ENCODE measurements around the gene RCAN1.
A peak's percentile ranks its signal among the peaks of the same experiment; 100 is the strongest.
"Not testable (repeated sequence)": the region's sequence is repeated elsewhere in the genome, so short reads cannot be mapped to it uniquely, and the experiment has no call there.

Gene RCAN1

DNA sequence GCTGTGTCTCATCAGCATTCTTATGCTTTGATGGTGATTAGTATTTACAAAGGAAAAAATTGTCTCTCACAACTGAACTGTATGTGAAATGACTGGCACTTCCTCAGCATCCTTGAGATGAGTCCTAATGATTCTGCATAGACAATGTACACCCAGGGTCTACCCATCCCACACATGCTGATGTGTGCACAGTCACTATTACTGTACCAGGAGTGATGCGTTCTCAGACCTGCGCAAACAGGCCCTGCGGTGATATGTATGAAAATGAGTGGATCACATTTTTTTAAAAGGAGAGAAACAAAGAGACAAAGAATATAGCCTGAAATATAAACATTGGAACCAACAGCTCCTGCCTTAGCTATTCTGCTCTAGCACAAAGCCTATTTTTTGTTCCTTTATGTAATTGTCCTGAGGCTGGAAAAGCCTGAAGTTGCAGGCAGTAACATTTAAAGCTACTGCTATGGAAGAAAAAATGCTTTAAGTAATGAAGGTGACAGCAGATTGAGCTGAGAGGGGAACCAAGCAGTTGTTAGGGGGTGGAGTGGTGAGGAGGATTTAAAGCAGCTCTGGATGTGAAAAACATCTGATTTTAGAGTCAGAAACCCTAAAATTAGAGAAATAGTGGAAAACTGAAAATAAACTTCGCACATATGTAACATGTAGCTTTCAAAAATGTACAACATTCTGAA is 5.5 kb downstream of the RCAN1 start:
- H3K9me3 ChIP-seq (ENCODE audit: control insufficient read depth, insufficient read depth, low read length): no peaks in the 10 kb centered on the region
- no peak overlapping the region for H3K27ac ChIP-seq (ENCODE audit: low read depth, low read length)
- peaks cover 23% of the 10 kb centered on the region for H3K27me3 ChIP-seq (ENCODE audit: control insufficient read depth, insufficient read depth, low read length)

DNA sequence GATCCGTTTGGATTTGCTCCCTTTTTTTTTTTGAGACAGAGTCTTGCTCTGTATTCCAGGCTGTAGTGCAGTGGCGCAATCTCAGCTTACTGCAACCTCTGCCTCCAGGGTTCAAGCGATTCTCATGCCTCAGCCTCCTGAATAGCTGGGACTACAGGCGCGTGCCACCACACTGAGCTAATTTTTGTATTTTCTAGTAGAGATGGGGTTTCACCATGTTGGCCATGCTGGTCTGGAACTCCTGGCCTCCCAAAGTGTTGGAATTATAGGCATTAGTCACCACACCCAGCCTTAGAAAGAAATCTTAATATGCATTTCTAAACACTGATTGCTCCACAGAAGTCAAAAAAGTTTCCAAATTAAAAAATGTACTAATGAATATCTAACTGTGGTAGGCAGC is 7.5 kb downstream of the RCAN1 start:
- not testable (repeated sequence) for H3K27me3 ChIP-seq (ENCODE audit: control insufficient read depth, insufficient read depth, low read length); H3K4me3 ChIP-seq (ENCODE audit: low read depth, low read length); H3K36me3 ChIP-seq (ENCODE audit: control insufficient read depth, insufficient read depth, low read length); H3K9me3 ChIP-seq (ENCODE audit: control insufficient read depth, insufficient read depth, low read length); H3K4me1 ChIP-seq (ENCODE audit: control insufficient read depth, insufficient read depth, low read length); H3K27ac ChIP-seq (ENCODE audit: low read depth, low read length); H3K9ac ChIP-seq (ENCODE audit: low read depth, low read length)

More for the DNA sequence above, 5.5 kb downstream of the RCAN1 start:
- no peaks in the 10 kb centered on the region for H3K4me1 ChIP-seq (ENCODE audit: control insufficient read depth, insufficient read depth, low read length)
- no peak overlapping the region for H3K4me3 ChIP-seq (ENCODE audit: low read depth, low read length)
- no peaks in the 10 kb centered on the region for H3K36me3 ChIP-seq (ENCODE audit: control insufficient read depth, insufficient read depth, low read length)
- no peak overlapping the region for H3K9ac ChIP-seq (ENCODE audit: low read depth, low read length)

DNA sequence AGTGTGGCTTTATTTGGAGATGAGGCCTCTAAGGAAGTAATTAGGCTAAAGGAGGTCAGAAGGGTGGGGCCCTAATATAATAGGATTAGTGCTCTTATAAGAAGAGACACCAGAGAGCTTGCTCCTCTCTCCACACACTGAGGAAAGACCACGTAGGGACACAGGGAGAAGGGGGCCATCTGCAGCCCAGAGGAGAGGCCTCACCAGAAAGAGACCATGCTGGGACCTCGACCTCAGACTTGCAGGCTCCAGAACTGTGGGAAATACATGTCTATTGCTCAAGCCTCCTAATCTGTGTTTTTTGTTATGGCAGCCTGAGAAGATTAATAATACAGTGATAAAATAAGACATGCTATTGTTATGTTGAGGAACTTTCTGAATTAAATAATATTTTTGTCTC is 8.3 kb downstream of the RCAN1 start:
- Histone ChIP-seq H3K4me3 (ENCODE audit: low read depth, low read length) (no peak overlapping the region), H3K27ac (ENCODE audit: low read depth, low read length) (no peak overlapping the region), H3K4me1 (ENCODE audit: control insufficient read depth, insufficient read depth, low read length) (0 out of 2 replicates have a peak, but pooled peaks cover 4% of the 10 kb centered on the region), H3K27me3 (ENCODE audit: control insufficient read depth, insufficient read depth, low read length) (no peaks in the 10 kb centered on the region), H3K36me3 (ENCODE audit: control insufficient read depth, insufficient read depth, low read length) (no peaks in the 10 kb centered on the region), H3K9me3 (ENCODE audit: control insufficient read depth, insufficient read depth, low read length) (no peaks in the 10 kb centered on the region), H3K9ac (ENCODE audit: low read depth, low read length) (no peak overlapping the region)

DNA sequence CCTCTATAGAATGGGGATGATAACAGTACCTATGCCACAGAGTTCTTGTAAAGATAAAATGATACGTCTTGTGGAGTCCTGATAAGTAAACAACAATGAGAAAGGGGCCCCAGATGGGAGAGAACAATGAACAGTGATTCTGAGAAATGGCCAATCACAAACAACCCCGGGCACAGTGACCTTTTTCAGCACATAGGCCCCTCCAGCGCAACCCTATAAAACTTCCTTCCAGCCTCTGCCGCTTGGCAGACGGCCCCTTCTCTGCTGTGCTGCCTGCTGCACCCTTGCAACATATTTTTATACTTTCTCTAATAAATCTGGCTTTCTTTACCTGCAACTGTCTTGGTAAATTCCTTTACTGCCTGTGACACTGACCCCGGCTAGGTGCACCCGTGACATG is 8.9 kb downstream of the RCAN1 start:
- H3K9me3 ChIP-seq (ENCODE audit: control insufficient read depth, insufficient read depth, low read length): no peaks in the 10 kb centered on the region
- no peak overlapping the region for H3K9ac ChIP-seq (ENCODE audit: low read depth, low read length)
- no peak overlapping the region for H3K27ac ChIP-seq (ENCODE audit: low read depth, low read length)
- H3K4me1 ChIP-seq (ENCODE audit: control insufficient read depth, insufficient read depth, low read length): 0 out of 2 replicates have a peak, but pooled peaks cover 4% of the 10 kb centered on the region
- H3K27me3 ChIP-seq (ENCODE audit: control insufficient read depth, insufficient read depth, low read length): no peaks in the 10 kb centered on the region
- H3K36me3 ChIP-seq (ENCODE audit: control insufficient read depth, insufficient read depth, low read length): no peaks in the 10 kb centered on the region
- no peak overlapping the region for H3K4me3 ChIP-seq (ENCODE audit: low read depth, low read length)

DNA sequence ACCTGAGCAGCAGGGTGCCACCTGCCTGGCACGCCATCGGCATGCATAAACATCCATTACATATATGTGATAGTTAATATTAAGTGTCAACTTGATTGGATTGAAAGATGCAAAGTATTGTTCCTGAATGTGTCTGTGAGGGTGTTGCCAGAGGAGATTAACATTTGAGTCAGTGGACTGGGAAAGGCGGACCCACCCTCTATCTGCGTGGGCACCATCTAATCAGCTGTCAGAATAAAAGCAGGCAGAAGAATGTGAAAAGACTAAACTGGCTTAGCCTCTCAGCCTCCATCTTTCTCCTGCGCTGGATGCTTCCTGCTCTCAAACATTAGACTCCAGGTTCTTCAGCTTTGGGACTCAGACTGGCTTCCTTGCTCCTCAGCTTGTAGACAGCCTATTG is 10.0 kb downstream of the RCAN1 start:
- H3K36me3 ChIP-seq (ENCODE audit: control insufficient read depth, insufficient read depth, low read length): not testable (repeated sequence)

DNA sequence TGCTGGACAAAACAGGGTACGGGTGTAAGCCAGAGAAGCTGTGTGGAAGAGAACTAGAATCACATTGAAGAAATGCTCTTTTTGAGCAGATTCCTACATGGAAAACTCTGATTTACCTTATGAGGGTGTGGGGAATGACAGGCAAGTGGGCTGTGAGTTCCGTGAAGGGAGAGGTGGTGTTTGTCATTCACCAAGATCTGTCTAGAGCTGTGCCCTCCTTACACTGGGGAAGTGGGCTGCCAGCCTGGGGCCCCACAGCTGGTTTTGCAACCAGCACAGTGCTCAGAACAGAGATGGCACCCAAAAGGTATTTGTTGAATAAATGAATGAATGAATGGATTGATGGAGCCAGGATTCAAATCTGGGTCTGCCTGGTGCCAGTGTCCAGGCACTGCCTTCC is 10.4 kb downstream of the RCAN1 start:
- Histone ChIP-seq H3K4me1 (ENCODE audit: control insufficient read depth, insufficient read depth, low read length) (peaks cover 16% of the 10 kb centered on the region), H3K27ac (ENCODE audit: low read depth, low read length) (no peak overlapping the region), H3K4me3 (ENCODE audit: low read depth, low read length) (no peak overlapping the region), H3K9ac (ENCODE audit: low read depth, low read length) (no peak overlapping the region), H3K36me3 (ENCODE audit: control insufficient read depth, insufficient read depth, low read length) (no peaks in the 10 kb centered on the region), H3K27me3 (ENCODE audit: control insufficient read depth, insufficient read depth, low read length) (no peaks in the 10 kb centered on the region), H3K9me3 (ENCODE audit: control insufficient read depth, insufficient read depth, low read length) (no peaks in the 10 kb centered on the region)

More for the DNA sequence above, 10.0 kb downstream of the RCAN1 start:
- H3K4me1 ChIP-seq (ENCODE audit: control insufficient read depth, insufficient read depth, low read length): peaks cover 12% of the 10 kb centered on the region
- H3K9ac ChIP-seq (ENCODE audit: low read depth, low read length); H3K27ac ChIP-seq (ENCODE audit: low read depth, low read length); H3K4me3 ChIP-seq (ENCODE audit: low read depth, low read length); H3K9me3 ChIP-seq (ENCODE audit: control insufficient read depth, insufficient read depth, low read length); H3K27me3 ChIP-seq (ENCODE audit: control insufficient read depth, insufficient read depth, low read length): not testable (repeated sequence)

DNA sequence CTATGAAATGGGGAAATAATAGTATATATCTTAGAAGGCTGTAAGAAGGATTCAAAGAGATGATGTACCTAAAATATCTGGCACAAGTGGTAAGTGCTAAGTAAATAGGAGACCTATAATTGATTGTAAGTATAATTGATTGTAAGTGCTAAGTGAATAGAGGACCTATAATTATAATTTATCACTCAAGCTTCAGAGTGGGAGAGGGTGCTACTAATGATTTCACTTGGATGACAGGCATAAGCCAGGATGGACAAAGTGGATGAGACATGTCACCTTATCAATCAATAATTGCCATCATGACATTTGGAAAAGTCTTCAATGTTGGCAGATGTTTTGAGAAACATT is 11.2 kb downstream of the RCAN1 start:
- H3K9ac ChIP-seq (ENCODE audit: low read depth, low read length): no peak overlapping the region

DNA sequence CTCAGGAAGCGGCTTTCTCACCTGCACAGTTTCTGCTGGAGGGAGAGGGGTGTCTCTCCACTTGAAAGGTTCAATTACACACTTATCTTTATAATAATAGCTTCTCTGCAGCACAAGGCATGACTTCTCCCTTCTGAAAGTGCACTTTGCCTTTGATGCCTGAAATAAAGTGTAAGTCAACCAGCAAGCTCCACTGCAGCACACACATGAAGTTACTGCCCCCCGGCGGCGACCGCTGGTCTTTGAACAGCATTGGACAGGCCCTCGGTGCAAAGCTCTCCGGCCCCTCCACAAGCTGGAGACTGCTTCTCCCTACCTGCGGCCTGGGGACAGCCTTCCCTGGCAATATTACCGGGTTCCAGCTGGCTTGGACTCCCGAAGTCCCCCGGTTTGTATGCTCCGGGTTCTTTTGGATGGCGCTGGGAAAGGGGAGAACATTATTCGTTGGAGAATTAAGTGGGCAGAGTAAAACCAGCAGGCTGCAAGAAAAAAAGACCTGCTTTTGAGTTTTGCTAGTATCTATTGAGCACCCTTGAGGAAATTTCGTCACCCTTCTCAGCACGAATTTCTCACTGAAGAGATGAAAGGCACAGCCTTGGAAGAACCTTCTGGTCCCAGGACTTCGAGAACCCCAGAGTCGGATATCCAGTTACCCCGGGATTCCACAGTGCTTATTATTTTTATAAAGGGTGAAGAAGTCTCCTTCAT is 11.8 kb downstream of the RCAN1 start:
- no peaks in the 10 kb centered on the region for H3K36me3 ChIP-seq (ENCODE audit: control insufficient read depth, insufficient read depth, low read length)
- H3K9me3 ChIP-seq (ENCODE audit: control insufficient read depth, insufficient read depth, low read length): no peaks in the 10 kb centered on the region
- no peak overlapping the region for H3K9ac ChIP-seq (ENCODE audit: low read depth, low read length)
- H3K4me1 ChIP-seq (ENCODE audit: control insufficient read depth, insufficient read depth, low read length): peaks cover 17% of the 10 kb centered on the region
- H3K27ac ChIP-seq (ENCODE audit: low read depth, low read length): no peak overlapping the region
- H3K27me3 ChIP-seq (ENCODE audit: control insufficient read depth, insufficient read depth, low read length): no peaks in the 10 kb centered on the region
- no peak overlapping the region for H3K4me3 ChIP-seq (ENCODE audit: low read depth, low read length)

More for the DNA sequence above, 11.2 kb downstream of the RCAN1 start:
- Histone ChIP-seq H3K27ac (ENCODE audit: low read depth, low read length) (no peak overlapping the region), H3K4me3 (ENCODE audit: low read depth, low read length) (no peak overlapping the region), H3K36me3 (ENCODE audit: control insufficient read depth, insufficient read depth, low read length) (no peaks in the 10 kb centered on the region), H3K9me3 (ENCODE audit: control insufficient read depth, insufficient read depth, low read length) (no peaks in the 10 kb centered on the region), H3K4me1 (ENCODE audit: control insufficient read depth, insufficient read depth, low read length) (peaks cover 17% of the 10 kb centered on the region), H3K27me3 (ENCODE audit: control insufficient read depth, insufficient read depth, low read length) (no peaks in the 10 kb centered on the region)

DNA sequence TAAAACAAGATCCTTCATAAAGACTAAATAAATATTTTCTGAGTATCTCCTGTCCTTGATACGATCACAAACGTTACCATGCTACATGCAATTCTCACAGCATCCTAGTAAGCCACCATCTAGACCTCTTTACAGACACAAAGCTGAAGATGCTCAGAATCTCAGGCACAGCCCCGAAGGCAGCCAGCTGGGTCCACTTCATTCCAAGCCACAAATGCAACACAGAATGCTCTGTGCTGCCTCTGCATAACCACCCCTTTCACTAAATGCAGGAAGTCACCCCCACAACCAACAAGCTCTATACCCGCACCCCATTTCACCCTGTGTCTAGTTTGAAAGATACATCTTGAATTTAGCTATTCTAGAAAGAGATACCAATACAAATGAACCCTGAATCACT is 12.9 kb downstream of the RCAN1 start:
- no peaks in the 10 kb centered on the region for H3K9me3 ChIP-seq (ENCODE audit: control insufficient read depth, insufficient read depth, low read length)
- no peak overlapping the region for H3K27ac ChIP-seq (ENCODE audit: low read depth, low read length)
- no peak overlapping the region for H3K4me3 ChIP-seq (ENCODE audit: low read depth, low read length)
- no peaks in the 10 kb centered on the region for H3K27me3 ChIP-seq (ENCODE audit: control insufficient read depth, insufficient read depth, low read length)
- H3K36me3 ChIP-seq (ENCODE audit: control insufficient read depth, insufficient read depth, low read length): no peaks in the 10 kb centered on the region
- H3K4me1 ChIP-seq (ENCODE audit: control insufficient read depth, insufficient read depth, low read length): peaks cover 17% of the 10 kb centered on the region
- H3K9ac ChIP-seq (ENCODE audit: low read depth, low read length): no peak overlapping the region

DNA sequence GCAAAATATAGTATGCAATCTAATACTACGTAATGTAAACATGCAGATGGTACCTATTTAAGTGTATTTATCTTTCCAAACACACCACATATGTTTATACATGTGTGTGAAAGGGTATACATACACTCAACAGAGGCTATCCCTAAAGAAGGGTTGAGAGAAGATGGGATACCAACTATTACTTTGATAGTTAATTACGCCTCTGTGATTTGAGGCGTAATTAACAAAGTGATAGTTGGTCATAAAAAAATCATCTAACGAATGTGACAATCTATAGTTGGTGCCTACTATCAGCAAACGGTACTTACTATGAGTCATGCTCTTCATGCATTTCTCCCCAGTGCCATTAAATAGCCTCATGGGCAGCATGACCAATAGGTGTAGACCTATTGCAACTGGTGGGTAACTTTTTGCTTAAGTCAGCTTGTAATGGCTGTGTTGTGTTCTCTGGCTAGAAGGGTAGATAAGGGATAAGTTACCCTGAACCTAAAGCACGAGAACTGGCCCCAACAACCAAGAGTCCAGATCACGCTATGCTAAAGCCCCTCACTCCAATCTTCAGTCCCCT is 15.3 kb downstream of the RCAN1 start:
- no peak overlapping the region for H3K9ac ChIP-seq (ENCODE audit: low read depth, low read length)
- H3K27ac ChIP-seq (ENCODE audit: low read depth, low read length): peak overlapping the region; percentile 4
- H3K27me3 ChIP-seq (ENCODE audit: control insufficient read depth, insufficient read depth, low read length): no peaks in the 10 kb centered on the region
- H3K36me3 ChIP-seq (ENCODE audit: control insufficient read depth, insufficient read depth, low read length): no peaks in the 10 kb centered on the region
- H3K9me3 ChIP-seq (ENCODE audit: control insufficient read depth, insufficient read depth, low read length): no peaks in the 10 kb centered on the region
- H3K4me3 ChIP-seq (ENCODE audit: low read depth, low read length): no peak overlapping the region
- H3K4me1 ChIP-seq (ENCODE audit: control insufficient read depth, insufficient read depth, low read length): peaks cover 17% of the 10 kb centered on the region

DNA sequence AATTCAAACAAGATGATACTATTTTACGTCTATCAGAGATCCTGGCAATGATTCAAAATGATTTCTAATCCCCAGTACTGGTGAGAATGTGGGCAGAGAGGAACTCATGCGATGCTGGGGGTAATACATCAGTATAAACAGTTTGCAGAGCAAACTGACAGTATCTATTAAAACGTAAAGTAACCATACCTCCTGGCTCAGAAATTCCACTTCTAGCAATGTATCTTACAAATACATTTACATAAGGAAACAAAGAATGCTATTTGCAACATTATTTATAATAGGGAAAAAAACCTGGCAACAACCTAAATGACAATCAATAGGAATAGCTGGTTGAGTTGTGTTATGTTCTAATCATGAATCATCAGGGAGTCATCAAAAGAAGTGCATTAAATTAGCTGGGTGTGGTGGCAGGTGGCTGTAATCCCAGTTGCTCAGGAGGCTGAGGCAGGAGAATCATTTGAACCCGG is 15.9 kb downstream of the RCAN1 start:
- no peaks in the 10 kb centered on the region for H3K9me3 ChIP-seq (ENCODE audit: control insufficient read depth, insufficient read depth, low read length)
- no peak overlapping the region for H3K27ac ChIP-seq (ENCODE audit: low read depth, low read length)
- H3K4me1 ChIP-seq (ENCODE audit: control insufficient read depth, insufficient read depth, low read length): peaks cover 17% of the 10 kb centered on the region
- H3K9ac ChIP-seq (ENCODE audit: low read depth, low read length): no peak overlapping the region
- H3K27me3 ChIP-seq (ENCODE audit: control insufficient read depth, insufficient read depth, low read length): no peaks in the 10 kb centered on the region
- no peak overlapping the region for H3K4me3 ChIP-seq (ENCODE audit: low read depth, low read length)
- H3K36me3 ChIP-seq (ENCODE audit: control insufficient read depth, insufficient read depth, low read length): no peaks in the 10 kb centered on the region

All from HUES48 (cell line).